GM21723 (cell line): ENCODE data around the gene TRIM69.
"Not testable (repeated sequence)": the region's sequence is repeated elsewhere in the genome, so short reads cannot be mapped to it uniquely, and the experiment has no call there.

Source experiments
- ATAC-seq: cut with Tn5 transposase; IDR thresholded peaks from one replicate; pipeline ENCODE4 v1.9.1; 2021; ENCODE audit warnings: mild to moderate bottlenecking, moderate library complexity; ENCODE audit not compliant: unreplicated experiment

The TRIM69 gene

DNA sequence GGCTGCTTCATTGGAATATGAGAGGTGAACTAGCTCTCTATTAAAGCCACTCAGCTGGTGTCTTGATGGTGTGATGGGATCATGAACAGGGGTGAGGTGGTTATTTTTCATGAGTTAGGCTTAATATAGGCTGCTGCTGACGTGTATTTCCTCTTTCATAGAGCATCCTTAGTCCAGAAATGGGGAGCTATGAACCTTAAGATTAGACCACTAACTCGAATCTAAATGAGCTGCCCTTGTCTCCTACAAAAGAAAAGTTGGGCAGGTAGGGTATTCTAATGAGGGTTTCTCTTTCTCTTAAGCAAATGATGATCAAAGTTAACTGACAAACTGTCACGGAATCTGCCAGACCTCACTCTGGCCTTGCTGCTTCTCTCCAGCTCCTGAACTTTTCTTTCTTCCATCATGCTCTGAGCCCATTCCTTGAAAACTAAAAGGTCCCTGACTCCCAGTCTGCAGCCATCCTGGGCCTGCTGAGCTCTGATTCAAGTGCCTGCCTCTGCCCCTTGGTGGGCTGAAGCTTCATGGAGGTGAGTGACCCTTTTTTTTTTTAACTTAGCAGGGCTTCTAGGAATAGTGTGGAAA lies at the start of gene TRIM69:
TRIM69 (plus strand) TSS at position 348 of the 585 bp plus-strand sequence; CDS start at position 525, 177 bp downstream.
- peak; percentile 44 for ATAC-seq

DNA sequence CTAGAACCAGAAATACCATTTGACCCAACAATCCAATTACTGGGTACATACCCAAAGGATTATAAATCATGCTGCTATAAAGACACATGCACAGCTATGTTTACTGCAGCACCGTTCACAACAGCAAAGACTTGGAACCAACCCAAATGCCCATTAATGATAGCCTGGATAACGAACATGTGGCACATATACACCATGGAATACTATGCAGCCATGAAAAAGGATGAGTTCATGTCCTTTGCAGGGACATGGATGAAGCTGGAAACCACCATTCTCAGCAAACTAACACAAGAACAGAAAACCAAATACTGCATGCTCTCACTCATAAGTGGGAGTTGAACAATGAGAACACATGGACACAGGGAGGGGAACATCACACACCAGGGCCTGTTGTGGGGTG lies 47.0 kb upstream of the TRIM69 start:
- not testable (repeated sequence) for ATAC-seq

GRCh38 chr15:44690245-44690644 lies 46.1 kb upstream of the TRIM69 start:
- ATAC-seq, result not testable (repeated sequence)

DNA sequence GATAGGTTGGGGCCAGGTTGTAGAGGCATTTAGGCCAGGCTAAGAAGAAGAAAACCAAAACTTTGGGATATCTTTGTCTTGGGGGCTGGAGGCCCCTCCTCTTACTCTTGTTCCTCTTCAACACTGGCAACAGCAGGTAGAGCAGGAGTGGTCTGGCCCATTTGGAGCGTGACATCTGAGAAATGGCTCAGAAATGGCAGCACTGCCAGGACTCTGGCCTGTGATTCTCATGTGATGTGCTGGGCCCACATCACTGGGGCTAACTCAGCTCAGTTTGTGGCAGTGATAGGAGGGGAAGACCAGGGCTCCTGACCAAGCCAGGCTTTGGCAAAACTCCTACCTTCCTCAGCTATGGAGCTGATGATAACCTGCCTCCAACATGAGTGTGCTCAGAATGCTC lies 43.7 kb upstream of the TRIM69 start:
- no peak for ATAC-seq

DNA sequence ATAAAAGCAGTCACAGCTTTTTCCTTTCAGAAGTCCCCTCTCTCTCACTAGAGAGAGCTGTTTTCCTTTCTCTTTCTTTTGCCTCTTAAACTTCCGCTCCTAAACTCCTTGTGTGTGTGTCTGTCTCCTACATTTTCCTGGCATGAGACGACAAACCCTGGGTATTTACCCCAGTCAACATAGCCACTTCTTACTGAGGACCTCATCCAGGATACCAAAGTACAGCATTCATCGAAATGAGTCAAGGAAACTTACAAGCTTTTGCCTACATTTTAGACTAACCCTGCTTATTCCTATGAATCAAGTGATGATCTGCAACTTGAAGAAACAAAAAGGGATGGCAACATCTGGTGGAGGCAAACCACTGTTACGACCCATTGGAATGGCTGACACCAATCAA lies 41.9 kb upstream of the TRIM69 start:
- ATAC-seq, result no peak

GRCh38 chr15:44695294-44695693 lies 41.0 kb upstream of the TRIM69 start:
- ATAC-seq, result no peak

DNA sequence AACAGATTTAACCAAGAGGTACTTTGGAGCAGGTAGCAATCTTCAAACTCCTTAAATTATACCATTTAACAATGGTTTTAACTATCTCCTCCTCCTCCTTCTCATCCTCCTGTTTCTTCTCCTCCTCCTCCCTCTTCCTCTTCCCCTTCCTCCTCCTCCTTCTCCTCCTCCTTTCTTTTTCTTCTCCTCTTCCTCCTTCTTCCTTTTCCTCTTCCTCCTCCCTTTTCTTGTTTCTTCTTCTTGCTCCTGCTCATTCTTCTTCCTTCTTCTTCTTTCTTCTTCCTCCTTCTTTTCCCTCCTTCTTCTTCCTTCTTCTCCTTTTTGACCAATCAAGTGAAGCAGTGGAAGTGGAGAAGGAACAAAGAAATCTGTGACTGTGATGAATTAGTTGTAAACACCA lies 39.3 kb upstream of the TRIM69 start:
- ATAC-seq, result no peak

DNA sequence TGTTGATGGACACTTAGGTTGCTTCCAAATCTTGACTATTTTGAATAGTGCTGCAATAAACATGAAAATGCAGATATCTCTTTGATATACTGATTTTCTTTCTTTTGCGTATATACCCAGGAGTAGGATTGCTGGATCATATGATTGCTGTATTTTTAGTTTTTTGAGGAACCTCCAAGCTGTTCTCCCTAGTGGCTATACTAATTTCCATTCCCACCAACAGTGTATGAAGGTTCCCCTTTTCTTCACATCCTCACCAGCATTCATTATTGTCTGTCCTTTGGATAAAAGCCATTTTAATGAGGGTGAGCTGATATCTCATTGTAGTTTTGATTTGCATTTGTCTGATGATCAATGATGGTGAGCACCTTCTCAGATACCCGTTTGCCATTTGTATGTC lies 37.7 kb upstream of the TRIM69 start:
- no peak for ATAC-seq

DNA sequence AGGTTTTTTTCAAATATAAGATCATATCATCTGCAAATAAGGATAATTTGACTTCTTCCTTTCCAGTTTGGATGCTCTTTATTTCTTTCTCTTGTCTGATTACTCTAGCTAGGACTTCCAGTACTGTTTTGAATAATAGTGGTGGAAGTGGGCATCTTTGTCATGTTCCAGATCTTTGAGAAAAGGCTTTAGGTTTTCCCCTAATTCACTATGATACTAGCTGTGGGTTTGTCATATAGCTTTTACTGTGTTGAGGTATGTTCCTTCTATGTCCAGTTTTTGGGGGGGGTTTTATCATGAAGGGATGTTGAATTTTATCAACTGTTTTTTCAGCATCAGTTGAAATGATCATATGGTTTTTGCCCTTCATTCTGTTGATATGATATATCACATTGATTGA lies 35.7 kb upstream of the TRIM69 start:
- ATAC-seq, result not testable (repeated sequence)

GRCh38 chr15:44705986-44706385 lies 30.3 kb upstream of the TRIM69 start:
- ATAC-seq, result no peak

- ATAC-seq, result no peak
Measured at GRCh38 chr15:44706401-44706800, 29.9 kb upstream of the TRIM69 start.

DNA sequence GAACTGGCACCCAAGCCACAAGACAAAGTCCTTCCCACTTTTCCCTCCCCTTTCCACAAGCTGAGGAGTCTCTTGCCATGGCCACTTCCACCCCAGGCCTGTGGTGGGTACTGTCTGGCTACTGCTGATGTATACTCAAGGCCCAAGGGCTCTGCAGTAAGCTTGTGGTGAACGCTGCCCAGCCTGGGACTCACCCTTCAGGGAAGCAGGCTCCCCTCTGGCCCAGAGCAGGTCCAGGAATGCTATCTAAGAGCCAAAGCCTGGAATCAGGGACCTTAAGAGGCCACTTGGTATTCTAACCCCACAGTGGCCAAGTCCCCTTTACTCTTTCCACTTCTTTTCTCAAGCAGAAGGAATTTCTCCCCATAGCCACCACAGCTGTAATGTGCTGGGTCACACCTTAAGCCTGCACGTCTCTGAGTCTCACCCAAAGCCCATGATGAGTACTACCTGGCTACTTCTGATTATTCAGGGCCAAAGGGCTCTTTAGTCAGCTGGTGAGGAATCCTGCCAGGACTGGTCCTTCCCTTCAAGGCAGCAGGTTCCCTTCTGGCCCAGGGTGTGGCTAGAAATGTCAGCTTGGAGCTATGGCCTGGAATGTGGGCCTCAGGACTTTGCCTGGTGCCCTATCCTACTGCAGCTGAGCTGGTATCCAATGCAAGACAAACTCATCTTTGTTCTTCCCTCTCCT lies 29.2 kb upstream of the TRIM69 start:
- no peak for ATAC-seq

DNA sequence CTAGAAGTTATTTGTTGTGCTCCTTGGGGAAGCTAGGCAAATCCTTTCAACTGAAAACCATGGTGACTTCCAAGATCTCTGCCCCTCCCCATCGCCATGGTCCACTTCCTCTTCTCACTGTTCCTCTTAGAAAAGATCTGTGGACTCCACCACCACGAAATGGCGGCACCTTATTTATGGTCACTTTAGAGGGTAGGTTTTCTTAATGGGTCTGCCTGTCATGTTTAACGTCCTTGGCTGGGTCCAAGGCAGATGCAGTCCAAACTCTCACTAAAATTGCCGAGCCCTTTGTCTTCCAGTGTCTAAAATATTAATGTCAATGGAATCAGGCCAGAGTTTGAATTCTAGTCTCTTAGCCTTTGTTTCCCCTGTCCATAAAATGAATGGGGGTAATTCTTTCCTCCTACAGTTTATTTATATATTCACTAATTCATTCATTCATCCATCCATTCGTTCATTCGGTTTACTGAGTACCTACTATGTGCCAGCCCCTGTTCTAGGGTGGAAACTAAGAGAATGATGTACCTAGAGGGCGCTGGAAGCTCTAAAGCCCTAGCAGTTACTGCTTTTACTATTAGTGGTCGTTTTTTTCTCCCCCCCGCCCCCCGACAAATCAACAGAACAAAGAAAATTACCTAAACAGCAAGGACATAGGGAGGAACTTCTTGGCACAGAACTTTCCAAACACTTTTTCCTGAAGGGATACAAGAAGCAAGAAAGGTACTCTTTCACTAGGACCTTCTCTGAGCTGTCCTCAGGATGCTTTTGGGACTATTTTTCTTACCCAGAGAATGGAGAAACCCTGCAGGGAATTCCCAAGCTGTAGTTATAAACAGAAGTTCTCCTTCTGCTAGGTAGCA lies 25.9 kb upstream of the TRIM69 start:
- peak; percentile 34 for ATAC-seq

DNA sequence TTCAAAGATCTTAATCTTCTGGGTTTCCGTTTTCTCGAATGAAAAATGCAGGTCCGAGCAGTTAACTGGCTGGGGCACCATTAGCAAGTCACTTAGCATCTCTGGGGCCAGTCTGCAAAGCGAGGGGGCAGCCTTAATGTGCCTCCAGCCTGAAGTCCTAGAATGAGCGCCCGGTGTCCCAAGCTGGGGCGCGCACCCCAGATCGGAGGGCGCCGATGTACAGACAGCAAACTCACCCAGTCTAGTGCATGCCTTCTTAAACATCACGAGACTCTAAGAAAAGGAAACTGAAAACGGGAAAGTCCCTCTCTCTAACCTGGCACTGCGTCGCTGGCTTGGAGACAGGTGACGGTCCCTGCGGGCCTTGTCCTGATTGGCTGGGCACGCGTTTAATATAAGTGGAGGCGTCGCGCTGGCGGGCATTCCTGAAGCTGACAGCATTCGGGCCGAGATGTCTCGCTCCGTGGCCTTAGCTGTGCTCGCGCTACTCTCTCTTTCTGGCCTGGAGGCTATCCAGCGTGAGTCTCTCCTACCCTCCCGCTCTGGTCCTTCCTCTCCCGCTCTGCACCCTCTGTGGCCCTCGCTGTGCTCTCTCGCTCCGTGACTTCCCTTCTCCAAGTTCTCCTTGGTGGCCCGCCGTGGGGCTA lies 25.1 kb upstream of the TRIM69 start, which contains the start of the genes B2M and PATL2:
B2M (plus strand) TSS at position 422 of the 647 bp plus-strand sequence; CDS start at position 452, 30 bp downstream.
PATL2 (minus strand) TSS at position 228 of the 647 bp plus-strand sequence. CDS start 34,833 bp downstream, outside the sequence.
- ATAC-seq, result peak; percentile 74

DNA sequence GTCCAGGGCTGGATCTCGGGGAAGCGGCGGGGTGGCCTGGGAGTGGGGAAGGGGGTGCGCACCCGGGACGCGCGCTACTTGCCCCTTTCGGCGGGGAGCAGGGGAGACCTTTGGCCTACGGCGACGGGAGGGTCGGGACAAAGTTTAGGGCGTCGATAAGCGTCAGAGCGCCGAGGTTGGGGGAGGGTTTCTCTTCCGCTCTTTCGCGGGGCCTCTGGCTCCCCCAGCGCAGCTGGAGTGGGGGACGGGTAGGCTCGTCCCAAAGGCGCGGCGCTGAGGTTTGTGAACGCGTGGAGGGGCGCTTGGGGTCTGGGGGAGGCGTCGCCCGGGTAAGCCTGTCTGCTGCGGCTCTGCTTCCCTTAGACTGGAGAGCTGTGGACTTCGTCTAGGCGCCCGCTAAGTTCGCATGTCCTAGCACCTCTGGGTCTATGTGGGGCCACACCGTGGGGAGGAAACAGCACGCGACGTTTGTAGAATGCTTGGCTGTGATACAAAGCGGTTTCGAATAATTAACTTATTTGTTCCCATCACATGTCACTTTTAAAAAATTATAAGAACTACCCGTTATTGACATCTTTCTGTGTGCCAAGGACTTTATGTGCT lies 24.5 kb upstream of the TRIM69 start:
- ATAC-seq, result peak; percentile 20

GRCh38 chr15:44712346-44713005 lies 23.9 kb upstream of the TRIM69 start:
- ATAC-seq, result no peak

- ATAC-seq, result no peak
Measured at GRCh38 chr15:44713006-44713966, 23.0 kb upstream of the TRIM69 start.

DNA sequence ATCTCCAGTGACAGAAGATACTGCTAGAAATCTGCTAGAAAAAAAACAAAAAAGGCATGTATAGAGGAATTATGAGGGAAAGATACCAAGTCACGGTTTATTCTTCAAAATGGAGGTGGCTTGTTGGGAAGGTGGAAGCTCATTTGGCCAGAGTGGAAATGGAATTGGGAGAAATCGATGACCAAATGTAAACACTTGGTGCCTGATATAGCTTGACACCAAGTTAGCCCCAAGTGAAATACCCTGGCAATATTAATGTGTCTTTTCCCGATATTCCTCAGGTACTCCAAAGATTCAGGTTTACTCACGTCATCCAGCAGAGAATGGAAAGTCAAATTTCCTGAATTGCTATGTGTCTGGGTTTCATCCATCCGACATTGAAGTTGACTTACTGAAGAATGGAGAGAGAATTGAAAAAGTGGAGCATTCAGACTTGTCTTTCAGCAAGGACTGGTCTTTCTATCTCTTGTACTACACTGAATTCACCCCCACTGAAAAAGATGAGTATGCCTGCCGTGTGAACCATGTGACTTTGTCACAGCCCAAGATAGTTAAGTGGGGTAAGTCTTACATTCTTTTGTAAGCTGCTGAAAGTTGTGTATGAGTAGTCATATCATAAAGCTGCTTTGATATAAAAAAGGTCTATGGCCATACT lies 21.1 kb upstream of the TRIM69 start:
- no peak for ATAC-seq
